Cardiac fibroblast (primary cell): Measurements from ENCODE around the gene SNTG2.

Source experiments
- DNase-seq, 2 donors: peaks; one replicate each; pipeline versions ENCODE4 v3.0.0 to v3.0.0-alpha.2; 2010; ENCODE audit warnings: low read depth in 2 of 2
- H3K4me3 ChIP-seq, 2 donors: replicated peaks in 1 of 2; 1 replicate in 1 of 2; 2 replicates in 1 of 2; pipeline ENCODE4 v1.5.1; 2011; ENCODE audit warnings: low read depth in 2 of 2, low read length in 2 of 2, mild to moderate bottlenecking in 2 of 2, moderate library complexity in 1 of 2
- TF ChIP-seq, protein P1 (sequence below): IDR thresholded peaks from one replicate; pipeline ENCODE4 v1.5.1; 2011; ENCODE audit warnings: low read depth, mild to moderate bottlenecking, low read length, inconsistent platforms

The SNTG2 gene

GRCh38 chr2:1249897-1250687 is 299.4 kb downstream of the SNTG2 start:
- no peak overlapping the region for H3K4me3 ChIP-seq
- TF ChIP-seq, protein P1, sequence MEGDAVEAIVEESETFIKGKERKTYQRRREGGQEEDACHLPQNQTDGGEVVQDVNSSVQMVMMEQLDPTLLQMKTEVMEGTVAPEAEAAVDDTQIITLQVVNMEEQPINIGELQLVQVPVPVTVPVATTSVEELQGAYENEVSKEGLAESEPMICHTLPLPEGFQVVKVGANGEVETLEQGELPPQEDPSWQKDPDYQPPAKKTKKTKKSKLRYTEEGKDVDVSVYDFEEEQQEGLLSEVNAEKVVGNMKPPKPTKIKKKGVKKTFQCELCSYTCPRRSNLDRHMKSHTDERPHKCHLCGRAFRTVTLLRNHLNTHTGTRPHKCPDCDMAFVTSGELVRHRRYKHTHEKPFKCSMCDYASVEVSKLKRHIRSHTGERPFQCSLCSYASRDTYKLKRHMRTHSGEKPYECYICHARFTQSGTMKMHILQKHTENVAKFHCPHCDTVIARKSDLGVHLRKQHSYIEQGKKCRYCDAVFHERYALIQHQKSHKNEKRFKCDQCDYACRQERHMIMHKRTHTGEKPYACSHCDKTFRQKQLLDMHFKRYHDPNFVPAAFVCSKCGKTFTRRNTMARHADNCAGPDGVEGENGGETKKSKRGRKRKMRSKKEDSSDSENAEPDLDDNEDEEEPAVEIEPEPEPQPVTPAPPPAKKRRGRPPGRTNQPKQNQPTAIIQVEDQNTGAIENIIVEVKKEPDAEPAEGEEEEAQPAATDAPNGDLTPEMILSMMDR: no peak
- DNase-seq: no peak

- DNase-seq: no peak
- TF ChIP-seq, protein P1: no peak
- no peak overlapping the region for H3K4me3 ChIP-seq
Measured at GRCh38 chr2:1251520-1251919, 300.9 kb downstream of the SNTG2 start.

DNA sequence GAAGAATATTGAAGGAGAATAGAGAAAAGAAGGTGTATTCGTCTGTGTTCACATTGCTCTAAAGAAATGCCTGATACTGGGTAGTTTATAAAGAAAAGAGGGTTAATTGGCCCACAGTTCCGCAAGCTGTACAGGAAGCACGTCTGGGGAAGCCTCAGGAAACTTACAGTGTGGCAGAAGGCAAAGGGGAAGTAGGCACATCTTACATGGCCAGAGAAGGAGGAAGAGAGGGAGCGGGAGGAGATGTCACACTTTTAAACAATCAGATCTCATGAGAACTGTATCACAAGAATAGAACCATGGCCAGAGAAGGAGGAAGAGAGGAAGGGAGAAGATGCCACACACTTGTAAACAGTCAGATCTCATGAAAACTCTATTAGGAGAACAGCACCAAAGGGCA is 303.0 kb downstream of the SNTG2 start:
- no peak for DNase-seq
- H3K4me3 ChIP-seq: no peak overlapping the region
- TF ChIP-seq, protein P1: no peak

GRCh38 chr2:1254662-1255343 is 304.2 kb downstream of the SNTG2 start:
- no peak overlapping the region for H3K4me3 ChIP-seq
- no peak for DNase-seq
- TF ChIP-seq, protein P1: no peak

GRCh38 chr2:1256632-1257324 is 306.1 kb downstream of the SNTG2 start:
- no peak overlapping the region for H3K4me3 ChIP-seq
- DNase-seq: no peak
- TF ChIP-seq, protein P1: no peak

GRCh38 chr2:1257334-1257733 is 306.7 kb downstream of the SNTG2 start:
- TF ChIP-seq, protein P1: no peak
- DNase-seq: no peak
- H3K4me3 ChIP-seq: no peak overlapping the region
